Activated CD8-positive, alpha-beta memory T cell treated with anti-CD3 and anti-CD28 coated beads for 24 hours (primary cell): Measurements from ENCODE around the gene E2F8.
"Not testable (repeated sequence)": the region's sequence is repeated elsewhere in the genome, so short reads cannot be mapped to it uniquely, and the experiment has no call there.

Experiments used
- DNase-seq: peaks from one replicate; pipeline ENCODE4 v3.0.0-alpha.2; 2020

Gene E2F8, protein sequence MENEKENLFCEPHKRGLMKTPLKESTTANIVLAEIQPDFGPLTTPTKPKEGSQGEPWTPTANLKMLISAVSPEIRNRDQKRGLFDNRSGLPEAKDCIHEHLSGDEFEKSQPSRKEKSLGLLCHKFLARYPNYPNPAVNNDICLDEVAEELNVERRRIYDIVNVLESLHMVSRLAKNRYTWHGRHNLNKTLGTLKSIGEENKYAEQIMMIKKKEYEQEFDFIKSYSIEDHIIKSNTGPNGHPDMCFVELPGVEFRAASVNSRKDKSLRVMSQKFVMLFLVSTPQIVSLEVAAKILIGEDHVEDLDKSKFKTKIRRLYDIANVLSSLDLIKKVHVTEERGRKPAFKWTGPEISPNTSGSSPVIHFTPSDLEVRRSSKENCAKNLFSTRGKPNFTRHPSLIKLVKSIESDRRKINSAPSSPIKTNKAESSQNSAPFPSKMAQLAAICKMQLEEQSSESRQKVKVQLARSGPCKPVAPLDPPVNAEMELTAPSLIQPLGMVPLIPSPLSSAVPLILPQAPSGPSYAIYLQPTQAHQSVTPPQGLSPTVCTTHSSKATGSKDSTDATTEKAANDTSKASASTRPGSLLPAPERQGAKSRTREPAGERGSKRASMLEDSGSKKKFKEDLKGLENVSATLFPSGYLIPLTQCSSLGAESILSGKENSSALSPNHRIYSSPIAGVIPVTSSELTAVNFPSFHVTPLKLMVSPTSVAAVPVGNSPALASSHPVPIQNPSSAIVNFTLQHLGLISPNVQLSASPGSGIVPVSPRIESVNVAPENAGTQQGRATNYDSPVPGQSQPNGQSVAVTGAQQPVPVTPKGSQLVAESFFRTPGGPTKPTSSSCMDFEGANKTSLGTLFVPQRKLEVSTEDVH

DNA sequence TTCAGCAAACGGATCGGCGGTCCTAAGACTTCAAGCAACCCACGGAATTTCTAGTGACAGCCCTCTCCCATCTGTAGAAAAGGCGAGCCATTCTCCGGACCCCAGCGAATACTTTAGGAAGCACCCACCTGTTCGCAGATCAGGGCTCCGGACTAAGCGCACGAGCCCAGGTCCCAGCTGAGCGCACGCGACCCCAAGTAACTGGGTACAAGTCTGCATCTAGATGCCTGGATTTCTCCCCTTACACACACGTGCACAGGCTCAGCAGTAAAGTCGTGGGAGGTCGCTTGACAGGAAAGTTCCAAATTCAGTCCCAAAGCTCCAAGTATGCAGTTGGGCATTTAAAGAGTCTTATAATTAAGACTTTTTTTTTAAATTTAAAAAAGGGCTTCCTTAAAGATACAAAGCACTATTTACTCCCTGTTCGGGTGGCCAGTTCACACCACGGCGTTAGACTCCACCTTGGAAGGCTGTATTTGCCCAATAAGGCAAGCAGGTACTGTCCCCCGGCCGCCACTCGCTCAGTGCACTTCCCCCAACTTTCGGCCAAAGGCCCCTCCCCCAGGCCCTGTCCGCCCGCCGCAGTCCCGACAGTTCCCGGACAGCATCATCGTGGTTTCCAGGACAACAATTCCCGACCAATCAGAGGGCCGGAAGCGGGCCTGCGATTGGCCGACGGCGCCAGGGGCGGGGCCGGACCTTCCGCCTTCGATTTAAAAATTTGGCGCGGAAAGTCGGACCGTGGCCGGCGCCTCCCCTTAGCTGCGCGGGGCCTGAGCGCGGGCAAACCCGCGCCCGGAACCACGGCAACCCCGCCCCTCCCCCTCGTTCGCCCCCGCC lies at the start of gene E2F8:
E2F8 (minus strand) TSS at position 526 of the 840 bp plus-strand sequence. CDS start 824 bp downstream, outside the sequence.
- peak; percentile 92 for DNase-seq

DNA sequence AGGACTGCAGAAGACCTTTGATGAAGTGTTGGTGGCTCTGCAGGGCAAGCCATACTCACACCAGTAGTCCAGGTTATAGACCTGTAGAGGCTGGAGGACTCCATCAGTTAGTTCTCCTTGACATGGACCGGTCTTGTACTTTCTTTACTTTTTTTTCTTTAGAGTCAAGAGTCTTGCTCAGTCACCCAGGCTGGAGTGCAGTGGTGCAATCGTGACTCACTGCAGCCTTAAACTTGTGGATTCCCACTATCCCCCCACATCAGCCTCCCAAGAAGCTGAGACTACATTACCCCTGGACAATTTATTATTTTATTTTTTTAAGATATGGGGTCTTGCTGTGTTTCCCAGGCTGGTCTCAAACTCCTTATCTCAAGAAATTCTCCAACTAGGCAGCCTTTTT lies 49.6 kb upstream of the E2F8 start:
- DNase-seq: no peak

DNA sequence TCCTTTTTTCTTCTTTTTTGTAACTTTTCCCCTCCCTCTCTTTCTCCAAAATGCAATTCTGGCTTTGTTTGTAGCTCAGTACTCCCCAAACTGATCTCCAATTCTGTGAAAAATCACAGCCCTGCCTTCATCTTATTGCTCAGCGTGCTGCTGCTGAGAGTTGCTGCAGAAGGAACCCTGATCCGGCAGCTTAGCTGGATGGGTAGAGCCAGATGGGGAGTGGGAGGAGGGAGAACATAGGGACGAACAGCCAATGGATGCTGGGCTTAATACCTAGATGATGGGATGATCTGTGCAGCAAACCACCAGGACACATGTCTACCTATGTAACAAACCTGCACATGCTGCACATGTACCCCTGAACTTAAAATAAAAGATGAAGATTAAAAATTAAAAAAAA lies 47.5 kb upstream of the E2F8 start:
- DNase-seq: no peak

DNA sequence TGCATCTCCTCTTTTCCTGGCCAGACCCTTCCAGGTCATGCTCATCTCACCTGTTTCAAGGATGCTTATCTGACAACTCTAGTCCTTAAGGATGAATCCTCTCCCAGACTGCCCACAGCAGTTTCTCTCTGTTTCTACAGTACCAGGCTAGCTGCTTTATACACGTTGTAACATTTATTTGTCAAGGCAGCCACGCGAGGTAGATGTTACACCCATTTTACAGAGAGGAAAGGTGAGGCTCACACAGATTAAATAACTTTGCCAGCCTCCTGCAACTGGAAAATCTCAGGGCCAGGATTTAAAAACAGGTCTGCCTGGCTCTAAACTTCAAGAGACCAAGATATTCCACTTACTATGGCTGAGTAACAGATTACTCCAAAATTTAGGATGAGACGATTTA lies 45.7 kb upstream of the E2F8 start:
- DNase-seq: no peak

DNA sequence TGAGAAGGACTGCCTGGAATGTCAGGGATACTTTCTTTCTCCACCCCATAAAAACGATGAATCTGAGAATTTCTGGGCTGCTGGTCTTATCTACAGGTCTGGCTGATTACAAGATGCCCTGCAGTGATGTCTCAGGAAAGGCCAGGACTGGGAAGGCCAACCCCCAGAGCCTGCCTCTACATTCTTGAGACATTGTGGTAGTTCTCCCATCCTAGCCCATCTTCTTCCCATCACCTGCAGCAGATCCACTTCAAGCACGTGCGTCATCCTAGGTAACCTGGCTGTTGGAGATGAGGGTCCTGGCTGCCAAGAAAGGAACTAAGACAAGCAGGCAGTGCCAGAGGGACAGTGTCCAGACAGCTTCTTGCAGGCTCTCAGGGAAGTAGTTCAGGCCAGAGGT lies 44.1 kb upstream of the E2F8 start:
- DNase-seq: no peak

DNA sequence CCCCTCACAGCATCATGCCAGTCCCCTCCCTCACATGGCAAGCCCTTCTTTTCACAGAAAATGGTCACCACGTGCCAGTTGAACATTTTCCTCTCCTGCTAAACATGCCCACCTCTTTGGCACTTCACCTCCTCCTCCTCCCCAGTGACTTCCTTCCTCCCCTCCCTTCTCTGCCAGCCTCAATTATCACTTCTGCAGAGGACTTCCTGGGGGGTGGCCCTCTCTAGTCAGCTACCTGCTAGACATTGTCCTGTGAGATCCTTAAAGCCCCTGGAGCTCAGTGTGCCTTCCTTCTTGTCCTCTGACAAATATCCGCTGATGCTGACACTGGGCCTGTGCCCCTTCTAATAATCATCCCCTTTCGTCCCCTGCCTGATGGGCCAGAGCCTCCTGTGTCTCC lies 43.2 kb upstream of the E2F8 start:
- no peak for DNase-seq

DNA sequence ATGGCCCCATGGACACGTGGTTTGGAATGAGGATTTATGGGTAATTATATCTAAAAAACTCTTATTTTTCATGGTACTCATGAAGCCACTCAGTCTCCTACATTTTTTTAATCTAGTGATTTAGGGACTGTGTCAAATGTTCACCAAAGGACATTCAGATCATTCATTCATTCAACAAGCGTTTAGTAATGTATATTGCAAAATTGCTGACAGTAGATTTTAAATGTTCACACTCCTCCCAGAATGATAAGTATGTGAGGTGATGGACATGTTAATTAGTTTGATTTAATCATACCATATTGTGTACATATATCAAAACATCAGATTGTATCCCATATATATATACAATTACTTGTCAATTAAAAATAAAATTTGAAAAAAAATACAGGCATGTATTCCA lies 40.8 kb upstream of the E2F8 start:
- DNase-seq: no peak

DNA sequence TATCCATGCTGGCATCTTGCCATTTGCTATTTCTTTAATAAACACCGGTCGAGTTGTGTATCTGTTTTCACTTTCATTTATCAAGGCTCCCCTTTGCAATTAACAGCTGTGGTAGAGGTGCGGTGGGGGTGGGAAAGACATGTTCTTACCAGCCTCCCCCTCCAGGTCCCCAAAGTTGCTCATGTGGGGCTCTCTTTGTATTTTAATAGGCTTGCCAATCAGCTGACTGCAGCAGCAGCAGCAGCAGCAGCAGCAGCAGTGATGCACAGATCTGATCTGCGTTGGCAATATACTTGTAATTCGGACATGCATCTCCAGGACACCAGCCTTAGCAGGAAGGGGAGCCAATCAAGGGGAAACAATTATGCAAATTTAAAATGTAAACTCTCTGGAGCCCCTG lies 40.3 kb upstream of the E2F8 start:
- no peak for DNase-seq

DNA sequence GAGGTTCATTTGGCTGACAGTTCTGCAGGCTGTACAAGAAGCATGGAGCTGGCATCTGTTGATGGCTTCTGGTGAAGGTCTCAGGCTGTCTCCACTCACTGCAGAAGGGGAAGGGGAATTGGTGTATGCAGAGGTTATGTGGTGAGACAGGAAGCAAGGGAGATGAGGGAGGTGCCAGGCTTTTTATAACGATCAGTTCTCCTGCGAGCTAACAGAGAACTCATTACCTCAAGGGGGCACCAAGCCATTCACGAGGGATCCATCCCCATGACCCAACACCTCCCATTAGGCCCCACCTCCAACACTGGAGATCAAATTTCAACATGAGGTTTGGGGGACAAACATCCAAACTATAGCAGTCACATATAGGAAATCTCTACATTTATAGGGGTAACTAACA lies 38.7 kb upstream of the E2F8 start:
- DNase-seq: no peak

DNA sequence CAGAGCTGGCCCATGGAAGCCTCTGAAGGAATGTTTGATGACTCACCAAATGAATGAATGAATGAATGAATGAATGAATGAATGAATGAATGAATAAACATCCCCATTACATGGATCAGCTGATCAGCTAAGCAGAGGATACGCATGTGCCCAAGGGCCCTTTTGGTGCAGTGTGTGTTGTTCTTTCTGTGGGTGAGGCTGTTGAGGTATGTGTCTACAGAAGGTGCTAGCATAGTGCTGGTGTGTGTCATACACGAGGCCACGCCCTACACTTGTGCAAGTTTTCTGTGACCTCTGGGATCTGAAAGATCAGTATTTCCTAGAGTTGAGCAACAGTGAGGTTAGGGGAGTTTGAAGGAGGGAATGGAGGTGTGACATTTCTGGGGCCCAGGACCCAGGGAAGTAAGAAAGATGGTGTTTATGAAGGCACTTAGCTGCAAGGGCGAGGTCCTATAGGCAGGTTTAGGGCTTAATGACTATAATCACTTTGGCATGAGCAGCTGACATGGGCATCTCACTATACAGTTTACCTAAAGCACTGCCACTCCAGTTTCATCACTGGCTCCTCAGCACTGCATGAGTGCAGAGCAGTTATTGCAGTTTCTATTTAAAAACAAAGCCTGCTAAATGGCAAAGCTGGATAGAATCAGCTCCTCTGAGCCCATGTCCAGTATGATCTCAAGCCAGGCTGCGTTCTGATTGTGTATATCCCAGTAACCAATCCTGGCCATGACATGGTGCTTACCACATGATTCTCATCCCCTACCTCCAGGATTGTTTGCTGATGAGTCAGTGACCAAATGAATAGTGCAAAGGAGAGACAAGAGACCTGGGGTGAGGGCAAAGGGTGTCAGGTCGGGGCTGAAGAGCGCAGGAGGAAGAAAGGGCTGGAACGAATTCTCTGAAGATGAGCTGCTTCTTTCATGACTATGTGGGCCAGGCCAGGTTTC lies 36.4 kb upstream of the E2F8 start:
- DNase-seq: no peak

DNA sequence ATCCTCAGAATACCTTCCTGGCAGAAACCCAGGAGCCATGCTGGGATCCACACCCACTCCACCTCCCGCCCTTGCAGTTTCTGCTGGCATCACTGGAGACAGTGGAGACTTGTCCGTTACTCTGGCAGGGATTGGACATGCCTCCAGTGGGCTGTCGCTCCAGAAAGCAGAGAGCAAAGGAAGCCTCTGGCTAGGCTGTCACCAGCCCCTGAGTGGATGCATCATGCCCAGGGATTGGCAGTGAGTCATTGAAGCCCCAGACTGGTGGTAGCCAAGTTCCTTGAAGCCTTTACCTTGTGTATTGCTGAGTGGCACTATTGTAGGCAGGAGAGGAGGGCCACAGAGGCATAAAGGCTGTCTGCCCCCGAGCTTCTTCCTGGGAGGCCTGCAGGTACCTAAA lies 34.8 kb upstream of the E2F8 start:
- DNase-seq: no peak

DNA sequence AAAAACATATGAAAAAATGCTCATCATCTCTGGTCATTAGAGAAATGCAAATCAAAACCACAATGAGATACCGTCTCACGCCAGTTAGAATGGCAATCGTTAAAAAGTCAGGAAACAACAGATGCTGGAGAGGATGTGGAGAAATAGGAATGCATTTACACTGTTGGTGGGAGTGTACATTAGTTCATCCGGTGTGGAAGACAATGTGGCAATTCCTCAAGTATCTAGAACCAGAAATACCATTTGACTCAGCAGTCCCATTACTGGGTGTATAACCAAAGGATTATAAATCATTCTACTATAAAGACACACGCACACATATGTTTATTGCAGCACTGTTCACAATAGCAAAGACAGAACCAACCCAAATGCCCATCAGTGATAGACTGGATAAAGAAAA lies 32.5 kb upstream of the E2F8 start:
- not testable (repeated sequence) for DNase-seq

DNA sequence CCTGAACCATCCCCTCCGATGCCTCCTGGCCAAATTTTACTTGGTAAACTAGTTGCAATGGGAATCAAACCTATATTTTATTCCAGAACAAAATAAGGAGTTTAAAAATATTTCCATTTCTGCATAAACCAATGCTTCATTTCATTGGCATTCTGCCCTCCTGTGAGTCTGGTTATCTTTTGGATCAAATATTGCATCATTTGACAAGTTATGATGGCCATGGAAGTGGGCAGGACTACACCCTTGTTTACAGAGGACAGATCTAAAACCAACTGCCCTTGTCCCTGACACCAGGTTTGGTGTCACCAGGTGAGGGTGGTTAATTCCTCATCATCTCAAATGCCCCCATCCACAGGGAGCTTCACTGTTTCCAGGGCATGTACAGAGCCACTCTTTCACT lies 28.2 kb upstream of the E2F8 start:
- DNase-seq: no peak

DNA sequence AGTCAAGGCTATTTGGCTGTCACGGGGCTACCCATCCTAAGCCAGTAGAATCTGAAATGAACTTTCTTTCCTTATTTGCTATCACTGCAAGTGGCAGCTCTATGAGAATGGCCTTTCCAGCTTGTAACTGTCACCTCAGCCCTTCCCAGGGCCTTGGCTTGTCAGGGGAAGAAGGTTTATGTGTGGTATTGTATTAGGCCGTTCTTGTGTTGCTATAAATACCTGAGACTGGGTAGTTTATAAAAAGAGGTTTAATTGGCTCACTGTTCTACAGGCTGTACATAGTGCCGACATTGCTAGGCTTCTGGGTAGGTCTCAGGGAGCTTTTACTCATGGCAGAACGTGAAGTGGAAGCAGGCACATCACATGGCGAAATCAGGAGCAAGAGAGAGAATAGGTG lies 26.8 kb upstream of the E2F8 start:
- no peak for DNase-seq

DNA sequence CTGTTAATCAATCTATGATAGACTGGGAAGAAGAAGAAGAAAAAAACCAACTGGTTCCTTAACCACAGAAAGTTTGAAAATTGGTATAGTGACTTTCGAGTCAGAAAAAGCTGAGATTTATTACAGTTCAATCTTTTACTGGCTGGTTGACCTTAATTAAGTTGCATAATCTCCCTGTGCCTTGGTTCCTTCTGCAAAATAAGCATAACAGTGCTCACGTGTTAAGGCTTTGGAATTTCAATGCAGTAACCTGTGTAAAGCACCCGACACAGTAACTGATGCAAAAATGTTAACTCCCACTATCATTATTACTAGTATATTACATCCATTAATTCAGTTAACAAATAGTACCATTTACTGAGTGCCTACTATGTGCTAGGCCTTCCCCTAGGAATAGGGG lies 22.6 kb upstream of the E2F8 start:
- DNase-seq: no peak

DNA sequence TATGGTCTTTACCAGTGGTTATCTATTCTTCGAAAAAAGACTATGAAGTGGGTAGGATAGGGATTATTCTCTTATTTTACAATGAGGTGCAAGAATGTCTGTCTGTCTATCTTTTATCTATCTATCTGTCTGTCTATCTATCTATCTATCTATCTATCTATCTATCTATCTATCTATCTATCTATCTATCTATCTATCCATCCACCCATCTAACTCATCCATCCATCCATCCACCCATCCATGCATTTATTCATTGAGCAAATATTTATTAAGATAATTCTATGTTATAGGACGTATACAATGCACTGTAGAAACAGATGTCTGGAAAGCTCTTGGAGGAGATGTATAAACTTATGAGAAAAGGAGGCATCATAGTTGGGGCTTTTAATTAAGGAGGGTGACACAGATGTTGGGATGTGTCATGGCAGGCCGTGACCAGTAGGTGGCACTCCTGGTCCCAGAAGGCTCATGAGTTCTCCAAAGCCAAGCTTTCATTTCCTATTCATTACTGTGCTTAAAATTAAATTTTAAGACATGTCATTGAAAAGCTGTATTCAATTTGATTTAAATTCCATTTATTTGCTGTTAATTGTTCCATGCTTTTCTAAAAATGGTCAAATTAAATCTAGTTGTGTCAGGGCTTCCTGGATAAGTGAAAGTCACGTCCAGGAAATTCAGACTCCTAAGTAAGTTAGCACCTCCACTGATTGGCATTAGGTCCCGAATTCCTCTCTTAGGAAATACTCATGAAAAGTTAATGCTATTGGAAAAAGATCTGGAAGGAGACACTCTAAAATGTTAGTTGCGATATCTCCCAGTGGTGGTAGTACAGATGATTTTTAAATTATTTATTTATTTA lies 19.0 kb upstream of the E2F8 start:
- peak; percentile 82 for DNase-seq

DNA sequence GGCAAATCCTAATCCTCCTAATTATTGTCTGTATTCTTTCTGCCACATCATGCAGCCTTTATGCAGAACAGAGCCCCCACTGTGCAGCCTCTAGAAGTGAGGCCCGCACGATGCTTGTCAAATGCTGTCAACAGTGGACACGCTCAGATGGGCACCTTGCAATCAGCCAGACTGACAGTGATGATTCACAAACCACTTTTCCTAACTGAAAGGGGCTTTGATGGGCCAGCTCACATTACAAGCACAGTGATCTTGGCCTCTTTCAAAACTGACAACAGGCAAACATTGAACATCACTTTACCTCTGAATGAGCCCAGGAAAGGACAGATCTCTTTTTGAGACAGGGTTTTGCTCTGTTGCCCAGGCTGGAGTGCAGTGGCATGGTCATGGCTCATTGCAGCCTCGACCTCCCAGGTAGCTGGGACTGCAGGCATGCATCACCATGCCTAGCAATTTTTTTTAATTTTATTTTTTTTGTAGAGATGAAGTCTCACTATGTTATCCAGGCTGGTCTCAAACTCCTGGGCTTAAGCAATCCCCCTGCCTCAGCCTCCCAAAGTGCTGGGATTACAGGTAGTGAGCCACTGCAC lies 18.0 kb upstream of the E2F8 start:
- no peak for DNase-seq

DNA sequence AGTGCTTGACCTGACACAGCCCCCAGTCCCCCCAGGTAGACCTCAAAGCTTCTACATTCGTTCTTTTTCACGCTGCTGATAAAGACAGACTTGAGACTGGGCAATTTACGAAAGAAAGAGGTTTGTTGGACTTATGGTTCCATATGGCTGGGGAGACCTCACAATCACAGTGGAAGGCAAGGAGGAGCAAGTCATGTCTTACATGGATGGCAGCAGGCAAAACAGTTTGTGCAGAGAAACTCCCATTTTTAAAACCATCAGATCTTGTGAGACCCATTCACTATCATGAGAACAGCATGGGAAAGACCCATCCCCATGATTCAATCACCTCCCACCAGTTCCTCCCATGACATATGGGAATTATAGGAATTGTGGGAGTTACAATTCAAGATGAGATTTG lies 13.7 kb upstream of the E2F8 start:
- DNase-seq: not testable (repeated sequence)

DNA sequence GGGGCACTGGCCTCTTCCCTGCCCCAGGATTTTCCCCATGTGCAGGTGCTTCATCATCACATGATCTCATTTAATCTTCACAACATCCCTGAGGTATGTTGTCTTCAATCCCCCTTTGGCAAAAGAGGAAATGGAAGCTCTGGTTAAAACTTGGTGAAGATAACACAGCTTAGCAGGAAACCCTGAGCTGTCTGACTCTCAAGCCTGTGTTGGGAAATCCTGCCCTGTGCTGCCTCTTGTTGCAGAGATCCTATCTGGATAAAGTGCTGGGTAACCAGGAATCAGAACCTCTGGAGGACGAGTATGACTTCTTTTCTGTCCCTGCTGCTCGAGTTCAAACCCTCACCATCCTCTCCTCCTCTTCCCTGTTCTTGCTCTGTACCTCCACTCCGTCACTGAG lies 13.1 kb upstream of the E2F8 start:
- no peak for DNase-seq

DNA sequence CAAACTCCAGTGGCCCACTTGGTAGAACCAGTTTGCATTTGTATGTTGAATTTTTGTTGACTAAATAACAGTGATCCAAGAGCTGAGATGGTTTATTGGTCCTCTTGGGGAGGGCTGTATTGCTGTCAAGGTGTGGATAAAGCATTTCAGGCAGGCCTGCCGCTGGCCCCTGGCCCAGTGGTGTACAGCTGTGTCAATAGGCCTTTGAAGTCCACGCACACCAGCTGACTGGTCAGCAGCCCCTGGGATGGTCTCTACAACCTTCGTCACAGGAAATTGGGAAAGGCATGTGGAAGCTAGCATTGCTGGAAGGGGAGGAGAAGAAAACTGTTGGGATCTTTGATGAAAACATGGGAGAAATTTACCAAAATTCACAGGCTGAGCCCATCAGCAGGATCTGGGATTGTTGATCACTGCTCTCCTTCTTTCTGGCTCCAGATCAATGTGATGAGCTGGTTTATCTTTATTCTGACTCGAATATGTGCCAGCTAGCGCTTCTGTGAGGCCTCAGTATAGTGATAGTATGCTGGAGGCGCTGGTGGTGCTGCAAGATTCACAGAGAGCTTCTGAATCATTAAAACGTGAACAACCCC lies 12.5 kb upstream of the E2F8 start:
- no peak for DNase-seq
